Right cardiac atrium (tissue), 5 donors: ENCODE measurements around the gene SMARCA2. TPM values are rescaled to one million over a fixed set of nuclear protein-coding genes. Genes with fewer than 3 reads are reported as not detected.

Experiments
- ATAC-seq, 2 donors: fragments of 200-7000 bp; cut with Tn5 transposase; one replicate each; pipeline versions ENCODE4 v1.8.0 to v1.9.1; 2020; ENCODE audit warnings: moderate library complexity in 2 of 2, mild to moderate bottlenecking in 1 of 2
- DNase-seq, 3 donors: peaks; one replicate each; pipeline ENCODE4 v3.0.0-alpha.2; 2020
- H3K27ac ChIP-seq: one replicate; pipeline ENCODE4 v1.5.1; 2013; ENCODE audit warnings: mild to moderate bottlenecking, low read length, control low read depth, moderate library complexity
- H3K27me3 ChIP-seq: one replicate; pipeline ENCODE4 v1.6.1; 2013; ENCODE audit not compliant: control insufficient read depth, insufficient read depth
- H3K4me1 ChIP-seq: one replicate; pipeline ENCODE4 v1.6.1; 2013; ENCODE audit warnings: low read length; ENCODE audit not compliant: control insufficient read depth, insufficient read depth
- H3K4me3 ChIP-seq: one replicate; pipeline ENCODE4 v1.5.1; 2013; ENCODE audit warnings: low read length, control low read depth
- H3K9me3 ChIP-seq: one replicate; pipeline ENCODE4 v1.6.1; 2013; ENCODE audit warnings: low read length; ENCODE audit not compliant: control insufficient read depth
- WGBS: extraction: QIAGEN DNeasy Blood & Tissue Kit; methylation state at CpG from one replicate; pipeline ENCODE4 v1.1.7; 2013; 5-methylcytosine and 5-hydroxymethylcytosine counted together
- intact Hi-C, 4 donors: fragments of 100-400 bp; cut with DNase I; formaldehyde crosslinking; loops; one replicate each; pipeline versions ENCODE4 v1.11.0 to v1.14.0; 2022 to 2023
- polyA plus RNA-seq: library from polyadenylated mRNA; stranded (reverse); fragments of 200-250 nt; gene quantifications from one replicate; pipeline ENCODE4 v1.2.3, GENCODE V29; 2013
- total RNA-seq, 4 donors: library from RNA; stranded (reverse); fragmentation: NEBNext Ultra II Directional; extraction: Animal tissue kit (Norgen Biotek cat#: 25700); gene quantifications; one replicate each; pipeline ENCODE4 v1.2.1, GENCODE V29; 2021
- donor health status: healthy with polysubstance abuse.
- donor health status: DM: no; HTN: yes; CAD: no.
- donor health status: DM: no; HTN: no; CAD: no.
- donor health status: DM: no; HTN: yes; CAD: no; lungs with severe emphysema.
- donor health status: DM: yes; HTN: yes; CAD: no.

Gene SMARCA2
- total and polyA plus RNA-seq, 5 donors: 49.3 to 133 (median 104) TPM

GRCh38 chr9:2174911-2175310 is 159.8 kb downstream of the SMARCA2 start:
- intact Hi-C loops: no loop called here
- Histone ChIP-seq H3K9me3 (no peaks in the 10 kb centered on the region), H3K27ac (no peak overlapping the region), H3K27me3 (no peaks in the 10 kb centered on the region), H3K4me3 (no peak overlapping the region), H3K4me1 (peaks cover 3% of the 10 kb centered on the region)
- DNase-seq (no peak), ATAC-seq (no peak)
- 69% methylated on average over 11 of the region's 11 CpGs for WGBS

GRCh38 chr9:2177121-2177520 is 162.0 kb downstream of the SMARCA2 start:
- ATAC-seq: no peak
- intact Hi-C loops: no loop called here
- Histone ChIP-seq H3K27me3 (no peaks in the 10 kb centered on the region), H3K4me1 (peaks cover 3% of the 10 kb centered on the region), H3K27ac (no peak overlapping the region), H3K4me3 (no peak overlapping the region), H3K9me3 (no peaks in the 10 kb centered on the region)
- DNase-seq: no peak
- 83% methylated on average over 2 of the region's 2 CpGs for WGBS

- Histone ChIP-seq H3K4me3 (no peak overlapping the region), H3K27me3 (no peaks in the 10 kb centered on the region), H3K9me3 (no peaks in the 10 kb centered on the region), H3K4me1 (peaks cover 3% of the 10 kb centered on the region), H3K27ac (no peak overlapping the region)
- DNase-seq (no peak), ATAC-seq (no peak)
- intact Hi-C loops: no loop called here
- WGBS: 91% methylated on average over 9 of the region's 9 CpGs
These were observed 163.0 kb downstream of the SMARCA2 start for GRCh38 chr9:2178034-2178734.

- WGBS: 71% methylated on average over 3 of the region's 3 CpGs
- ATAC-seq (peak; percentile 40 to 61), DNase-seq (no peak)
- Histone ChIP-seq H3K27ac (no peak overlapping the region), H3K4me1 (no peaks in the 10 kb centered on the region), H3K4me3 (no peak overlapping the region), H3K9me3 (no peaks in the 10 kb centered on the region), H3K27me3 (no peaks in the 10 kb centered on the region)
- intact Hi-C loops: no loop called here
These were observed 164.4 kb downstream of the SMARCA2 start for GRCh38 chr9:2179567-2179966.

GRCh38 chr9:2180154-2180553 is 165.0 kb downstream of the SMARCA2 start:
- WGBS: 69% methylated on average over 5 of the region's 5 CpGs
- intact Hi-C loops: loop anchor here in 2 of 4 donors (5.0 to 10.0 kb wide), 2 partner anchors 48 to 55 kb away; no protein-coding TSS in a partner anchor
- Histone ChIP-seq H3K27me3 (no peaks in the 10 kb centered on the region), H3K4me1 (no peaks in the 10 kb centered on the region), H3K27ac (no peak overlapping the region), H3K4me3 (no peak overlapping the region), H3K9me3 (no peaks in the 10 kb centered on the region)
- no peak for ATAC-seq
- no peak for DNase-seq

GRCh38 chr9:2180704-2181103 is 165.6 kb downstream of the SMARCA2 start:
- 94% methylated on average over 2 of the region's 2 CpGs for WGBS
- H3K9me3 ChIP-seq: no peaks in the 10 kb centered on the region

GRCh38 chr9:2181792-2182191 is 166.6 kb downstream of the SMARCA2 start:
- Histone ChIP-seq H3K4me3 (no peak overlapping the region), H3K27ac (no peak overlapping the region), H3K27me3 (no peaks in the 10 kb centered on the region), H3K9me3 (no peaks in the 10 kb centered on the region), H3K4me1 (no peaks in the 10 kb centered on the region)
- WGBS: 86% methylated on average over 7 of the region's 7 CpGs
- DNase-seq (peak in 1 of 3 donors; percentile 28), ATAC-seq (peak in 1 of 2 donors; percentile 63)
- intact Hi-C loops: loop anchor here in 2 of 4 donors (5.0 to 10.0 kb wide), 2 partner anchors 49 to 57 kb away; no protein-coding TSS in a partner anchor

More at GRCh38 chr9:2180704-2181103, 165.6 kb downstream of the SMARCA2 start:
- no peak overlapping the region for H3K27ac ChIP-seq
- H3K27me3 ChIP-seq: no peaks in the 10 kb centered on the region
- no peaks in the 10 kb centered on the region for H3K4me1 ChIP-seq
- DNase-seq (no peak), ATAC-seq (no peak)
- H3K4me3 ChIP-seq: no peak overlapping the region
- intact Hi-C loops: loop anchor here in 2 of 4 donors (5.0 to 10.0 kb wide), 2 partner anchors 48 to 56 kb away; no protein-coding TSS in a partner anchor

- no peak overlapping the region for H3K27ac ChIP-seq
- H3K27me3 ChIP-seq: no peaks in the 10 kb centered on the region
- H3K9me3 ChIP-seq: no peaks in the 10 kb centered on the region
- no peaks in the 10 kb centered on the region for H3K4me1 ChIP-seq
- H3K4me3 ChIP-seq: no peak overlapping the region
- WGBS: 94% methylated on average over 14 of the region's 14 CpGs
- intact Hi-C loops: no loop called here
- DNase-seq (no peak), ATAC-seq (no peak)
These were observed 175.9 kb downstream of the SMARCA2 start for GRCh38 chr9:2190939-2191608.

- Histone ChIP-seq H3K9me3 (no peaks in the 10 kb centered on the region), H3K27me3 (no peaks in the 10 kb centered on the region), H3K4me3 (no peak overlapping the region), H3K27ac (no peak overlapping the region), H3K4me1 (no peaks in the 10 kb centered on the region)
- WGBS: 56% methylated on average over 4 of the region's 4 CpGs
- intact Hi-C loops: no loop called here
- ATAC-seq (peak; percentile 41 to 58), DNase-seq (no peak)
These were observed 176.4 kb downstream of the SMARCA2 start for GRCh38 chr9:2191609-2191972.

- ATAC-seq: no peak
- H3K27me3 ChIP-seq: no peaks in the 10 kb centered on the region
- intact Hi-C loops: no loop called here
- no peak for DNase-seq
- no peaks in the 10 kb centered on the region for H3K9me3 ChIP-seq
- H3K4me1 ChIP-seq: no peaks in the 10 kb centered on the region
- no peak overlapping the region for H3K27ac ChIP-seq
- WGBS: 58% methylated on average over 5 of the region's 5 CpGs
- no peak overlapping the region for H3K4me3 ChIP-seq
These were observed 177.3 kb downstream of the SMARCA2 start for GRCh38 chr9:2192356-2192979.

- H3K9me3 ChIP-seq: no peaks in the 10 kb centered on the region
- H3K4me1 ChIP-seq: no peaks in the 10 kb centered on the region
- ATAC-seq (no peak), DNase-seq (no peak)
- H3K27me3 ChIP-seq: no peaks in the 10 kb centered on the region
- intact Hi-C loops: no loop called here
- WGBS: 79% methylated on average over 2 of the region's 2 CpGs
- H3K27ac ChIP-seq: no peak overlapping the region
- no peak overlapping the region for H3K4me3 ChIP-seq
These were observed 178.4 kb downstream of the SMARCA2 start for GRCh38 chr9:2193552-2193951.
